ENCODE results near the gene MPPE1. TPM values are rescaled to one million over a fixed set of nuclear protein-coding genes. Genes with fewer than 3 reads are reported as not detected.

MPPE1 gene
- total and polyA plus RNA-seq, 9 of the 15 experiments (the other 6 are each of a cell fraction or from before 2014, with no cell fraction given): 10.7 to 19.5 (median 13.3) TPM

DNA sequence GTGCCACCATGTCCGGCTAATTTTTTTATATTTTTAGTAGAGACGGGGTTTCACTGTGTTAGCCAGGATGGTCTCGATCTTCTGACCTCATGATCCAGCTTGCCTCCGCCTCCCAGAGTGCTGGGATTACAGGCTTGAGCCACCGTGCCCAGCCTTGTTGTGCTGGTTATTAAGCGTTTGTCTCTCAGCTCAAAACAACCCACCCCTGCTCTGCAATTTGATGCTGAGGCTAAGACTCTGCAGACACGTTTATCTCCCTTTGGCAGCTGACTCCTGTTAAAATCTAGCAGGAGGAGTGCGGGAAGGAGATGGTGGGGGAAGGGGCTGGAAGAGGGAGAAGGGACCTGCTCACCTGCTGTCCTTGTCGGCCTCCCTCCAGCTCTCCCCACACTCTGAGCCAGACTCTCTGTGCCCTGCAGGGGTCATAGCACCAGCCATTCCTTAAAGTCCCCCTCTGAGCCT lies 43.3 kb upstream of the MPPE1 start (continued):
- TF ChIP-seq SMARCA4 (IDR thresholded peaks at IDR 0.05): peak; percentile 81
- no peak for TF ChIP-seq CCNT2 (IDR thresholded peaks at IDR 0.05; ENCODE audit: borderline replicate concordance, extremely low read depth, insufficient read length, low read depth, low read length)
- no peak for TF ChIP-seq SRSF1 (IDR thresholded peaks at IDR 0.05; ENCODE audit: low read depth, low read length)
- TF ChIP-seq PRPF4 (IDR thresholded peaks at IDR 0.05; ENCODE audit: insufficient read depth, low read depth, low read length, poor library complexity, severe bottlenecking): no peak
- TF ChIP-seq, protein P1, sequence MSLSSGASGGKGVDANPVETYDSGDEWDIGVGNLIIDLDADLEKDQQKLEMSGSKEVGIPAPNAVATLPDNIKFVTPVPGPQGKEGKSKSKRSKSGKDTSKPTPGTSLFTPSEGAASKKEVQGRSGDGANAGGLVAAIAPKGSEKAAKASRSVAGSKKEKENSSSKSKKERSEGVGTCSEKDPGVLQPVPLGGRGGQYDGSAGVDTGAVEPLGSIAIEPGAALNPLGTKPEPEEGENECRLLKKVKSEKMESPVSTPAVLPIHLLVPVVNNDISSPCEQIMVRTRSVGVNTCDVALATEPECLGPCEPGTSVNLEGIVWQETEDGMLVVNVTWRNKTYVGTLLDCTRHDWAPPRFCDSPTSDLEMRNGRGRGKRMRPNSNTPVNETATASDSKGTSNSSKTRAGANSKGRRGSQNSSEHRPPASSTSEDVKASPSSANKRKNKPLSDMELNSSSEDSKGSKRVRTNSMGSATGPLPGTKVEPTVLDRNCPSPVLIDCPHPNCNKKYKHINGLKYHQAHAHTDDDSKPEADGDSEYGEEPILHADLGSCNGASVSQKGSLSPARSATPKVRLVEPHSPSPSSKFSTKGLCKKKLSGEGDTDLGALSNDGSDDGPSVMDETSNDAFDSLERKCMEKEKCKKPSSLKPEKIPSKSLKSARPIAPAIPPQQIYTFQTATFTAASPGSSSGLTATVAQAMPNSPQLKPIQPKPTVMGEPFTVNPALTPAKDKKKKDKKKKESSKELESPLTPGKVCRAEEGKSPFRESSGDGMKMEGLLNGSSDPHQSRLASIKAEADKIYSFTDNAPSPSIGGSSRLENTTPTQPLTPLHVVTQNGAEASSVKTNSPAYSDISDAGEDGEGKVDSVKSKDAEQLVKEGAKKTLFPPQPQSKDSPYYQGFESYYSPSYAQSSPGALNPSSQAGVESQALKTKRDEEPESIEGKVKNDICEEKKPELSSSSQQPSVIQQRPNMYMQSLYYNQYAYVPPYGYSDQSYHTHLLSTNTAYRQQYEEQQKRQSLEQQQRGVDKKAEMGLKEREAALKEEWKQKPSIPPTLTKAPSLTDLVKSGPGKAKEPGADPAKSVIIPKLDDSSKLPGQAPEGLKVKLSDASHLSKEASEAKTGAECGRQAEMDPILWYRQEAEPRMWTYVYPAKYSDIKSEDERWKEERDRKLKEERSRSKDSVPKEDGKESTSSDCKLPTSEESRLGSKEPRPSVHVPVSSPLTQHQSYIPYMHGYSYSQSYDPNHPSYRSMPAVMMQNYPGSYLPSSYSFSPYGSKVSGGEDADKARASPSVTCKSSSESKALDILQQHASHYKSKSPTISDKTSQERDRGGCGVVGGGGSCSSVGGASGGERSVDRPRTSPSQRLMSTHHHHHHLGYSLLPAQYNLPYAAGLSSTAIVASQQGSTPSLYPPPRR (CRISPR knock-in tag; IDR thresholded peaks at IDR 0.05; ENCODE audit: borderline replicate concordance): no peak
- TF ChIP-seq NCOA2 (IDR thresholded peaks at IDR 0.05; ENCODE audit: partially characterized antibody in 2 of 2): no peak
- TF ChIP-seq ZNF639 (CRISPR knock-in tag; conservative IDR thresholded peaks at IDR 0.05 in 1 of 2, IDR thresholded peaks at IDR 0.05 in 1 of 2): 0 out of 4 replicates have a peak, but pooled peaks of 1 of the 2 experiments have one; percentile 19
- no peak for TF ChIP-seq FUS (optimal IDR thresholded peaks at IDR 0.05; ENCODE audit: low read depth, low read length)
- TF ChIP-seq ZNF134 (CRISPR knock-in tag; conservative IDR thresholded peaks at IDR 0.05): no peak
- no peak for TF ChIP-seq FOXO4 (CRISPR knock-in tag; IDR thresholded peaks at IDR 0.05)
- TF ChIP-seq ZNF436 (CRISPR knock-in tag; IDR thresholded peaks at IDR 0.05): no peak
- no peak for TF ChIP-seq ZNF444 (CRISPR knock-in tag; IDR thresholded peaks at IDR 0.05)
- no peak for TF ChIP-seq HNRNPL (IDR thresholded peaks at IDR 0.05; ENCODE audit: low read depth, low read length)
- TF ChIP-seq COPS2 (conservative IDR thresholded peaks at IDR 0.05): no peak
- TF ChIP-seq, protein P2, sequence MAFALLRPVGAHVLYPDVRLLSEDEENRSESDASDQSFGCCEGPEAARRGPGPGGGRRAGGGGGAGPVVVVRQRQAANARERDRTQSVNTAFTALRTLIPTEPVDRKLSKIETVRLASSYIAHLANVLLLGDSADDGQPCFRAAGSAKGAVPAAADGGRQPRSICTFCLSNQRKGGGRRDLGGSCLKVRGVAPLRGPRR (CRISPR knock-in tag; IDR thresholded peaks at IDR 0.05): no peak
- TF ChIP-seq LCOR (CRISPR knock-in tag; IDR thresholded peaks at IDR 0.05): no peak
- TF ChIP-seq ZNF174 (CRISPR knock-in tag; IDR thresholded peaks at IDR 0.05): no peak
- no peak for TF ChIP-seq CBX1 (IDR thresholded peaks at IDR 0.05; ENCODE audit: low read depth)
- no peak for TF ChIP-seq ZNF146 (CRISPR knock-in tag; IDR thresholded peaks at IDR 0.05; ENCODE audit: unreplicated experiment)
- TF ChIP-seq ATF4 (CRISPR knock-in tag; IDR thresholded peaks at IDR 0.05): no peak
